ENCODE measurements around the gene OR52A5. TPM values are rescaled to one million over a fixed set of nuclear protein-coding genes. Genes with fewer than 3 reads are reported as not detected.

OR52A5 gene
- not detected in 2 replicates for total RNA-seq

GRCh38 chr11:5137996-5138395 is at the start of gene OR52A5:
OR52A5 (minus strand) TSS chr11:5138356; CDS start chr11:5132642, 5,714 bp downstream.

GRCh38 chr11:5154657-5155056 is 16.5 kb upstream of the OR52A5 start, which contains the start of gene OR52A1:
OR52A1 (minus strand) TSS chr11:5154757; CDS start chr11:5152369, 2,388 bp downstream.

Other genes with a start within 250 kb of the OR52A5 start
- not detected in 2 replicates for gene OR51A7, start 234.6 kb downstream of the OR52A5 start, total RNA-seq
- gene OR51G2, start 219.0 kb downstream of the OR52A5 start, total RNA-seq, result not detected in 2 replicates
- not detected in 2 replicates for gene OR51G1, start 214.0 kb downstream of the OR52A5 start, total RNA-seq
- not detected in 2 replicates for gene OR51A4, start 190.8 kb downstream of the OR52A5 start, total RNA-seq
- gene OR51A2, start 182.6 kb downstream of the OR52A5 start, total RNA-seq, result not detected in 2 replicates
- gene OR51L1, start 143.5 kb downstream of the OR52A5 start, total RNA-seq, result not detected in 2 replicates
- gene OR52J3, start 91.8 kb downstream of the OR52A5 start, total RNA-seq, result not detected in 2 replicates
- gene OR52E2, start 78.7 kb downstream of the OR52A5 start, total RNA-seq, result not detected in 2 replicates
- not detected in 2 replicates for gene OR52E1, start 68.8 kb downstream of the OR52A5 start, total RNA-seq
- gene OR52A1, start 16.4 kb upstream of the OR52A5 start, total RNA-seq, result not detected in 2 replicates
- not detected in 2 replicates for gene OR51V1, start 62.3 kb upstream of the OR52A5 start, total RNA-seq
- not detected in 2 replicates for gene HBB, start 88.7 kb upstream of the OR52A5 start, total RNA-seq
- gene HBD, start 96.1 kb upstream of the OR52A5 start, total RNA-seq, result not detected in 2 replicates
- not detected in 2 replicates for gene HBG1, start 111.5 kb upstream of the OR52A5 start, total RNA-seq
- not detected in 2 replicates for gene HBG2, start 116.4 kb upstream of the OR52A5 start, total RNA-seq
- not detected in 2 replicates for gene HBE1, start 131.6 kb upstream of the OR52A5 start, total RNA-seq
- gene OR51B4, start 163.6 kb upstream of the OR52A5 start, total RNA-seq, result not detected in 2 replicates
- gene OR51B2, start 185.9 kb upstream of the OR52A5 start, total RNA-seq, result not detected in 2 replicates
- not detected in 2 replicates for gene OR51B5, start 205.2 kb upstream of the OR52A5 start, total RNA-seq
- gene OR51B6, start 213.2 kb upstream of the OR52A5 start, total RNA-seq, result not detected in 2 replicates
- gene OR51M1, start 245.5 kb upstream of the OR52A5 start, total RNA-seq, result not detected in 2 replicates